OCI-LY1 (cell line): ENCODE results near the gene NKX2-3.

Experiments used
- CTCF ChIP-seq: fragments of 200-600 bp; sonication (generic), shearing (Covaris generic); IDR thresholded peaks from 2 replicates; pipeline ENCODE4 v1.5.1; 2017; ENCODE audit warnings: mild to moderate bottlenecking, antibody characterized with exemption, low read length, moderate library complexity, mixed read lengths
- EZH2 ChIP-seq: fragments of 200-600 bp; sonication (generic), shearing (Covaris generic); IDR thresholded peaks from 2 replicates; pipeline ENCODE4 v1.8.0; 2017; ENCODE audit warnings: borderline replicate concordance, mixed run types, mild to moderate bottlenecking, antibody characterized with exemption, low read length, moderate library complexity, mixed read lengths

GRCh38 chr10:99583687-99584086, 50.9 kb downstream of the NKX2-3 start:
- TF ChIP-seq CTCF (no peak), EZH2 (no peak)
